Activated gamma-delta T cell (primary cell): ENCODE results near the gene ANGEL2.
"Not testable (repeated sequence)": the region's sequence is repeated elsewhere in the genome, so short reads cannot be mapped to it uniquely, and the experiment has no call there.

Experiments
- DNase-seq: peaks from one replicate; lab custom pipeline; 2025; lab: John Stamatoyannopoulos, UW

ANGEL2 gene

DNA sequence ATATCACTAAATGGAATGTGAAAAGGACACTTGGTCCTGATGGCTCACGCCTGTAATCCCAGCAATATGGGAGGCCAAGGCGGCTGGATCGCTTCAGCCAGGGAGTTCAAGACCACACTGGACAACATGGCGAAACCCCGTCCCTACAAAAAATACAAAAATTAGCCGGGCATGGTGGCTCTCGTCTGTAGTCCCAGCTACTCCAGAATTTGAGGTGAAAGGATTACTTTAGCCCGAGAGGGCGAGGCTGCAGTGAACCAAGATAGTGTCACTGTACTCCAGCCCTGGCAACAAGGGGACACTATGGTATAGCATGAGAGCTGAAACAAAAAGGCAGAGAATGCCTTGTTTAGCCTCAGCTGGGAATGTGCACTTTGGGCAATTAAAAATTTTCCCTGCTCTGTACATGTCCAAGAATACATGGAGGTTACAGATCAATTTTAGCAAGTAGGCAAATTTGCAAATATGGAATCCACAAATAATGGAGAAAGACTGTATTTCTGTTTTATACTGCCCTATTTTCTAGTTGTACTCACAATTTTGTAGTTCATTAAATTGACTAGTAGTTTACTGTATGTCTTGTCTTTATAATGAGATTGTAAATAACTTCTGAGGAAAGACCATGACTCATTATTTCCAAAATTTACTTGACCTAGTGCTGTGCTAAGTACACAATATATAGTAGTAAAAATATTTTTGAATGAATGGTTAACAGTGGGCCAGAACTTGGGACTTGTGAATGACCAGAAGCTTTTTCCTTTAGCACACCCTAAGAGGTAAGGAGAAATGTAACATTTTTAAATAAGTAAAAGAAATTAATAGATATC lies 2.0 kb upstream of the ANGEL2 start:
- no peak for DNase-seq

DNA sequence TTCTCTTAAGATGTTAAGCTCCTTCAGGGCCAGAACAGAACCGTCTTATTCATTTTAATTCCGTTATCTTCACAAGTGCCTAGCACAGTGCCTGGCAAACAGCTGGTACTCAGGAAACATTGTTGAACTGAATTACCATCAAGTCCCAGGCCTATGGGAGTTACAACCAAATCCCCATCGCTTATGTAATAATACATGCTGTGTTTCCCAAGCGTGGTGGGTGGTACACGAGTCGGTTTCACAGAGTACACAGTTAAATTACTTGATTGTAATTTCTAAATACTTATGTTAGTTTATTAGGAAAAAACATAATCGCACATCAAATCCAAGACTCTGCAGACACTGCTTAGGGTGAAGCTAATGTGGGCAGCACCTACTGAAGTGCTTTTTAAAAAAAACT lies 1.0 kb downstream of the ANGEL2 start:
- no peak for DNase-seq

DNA sequence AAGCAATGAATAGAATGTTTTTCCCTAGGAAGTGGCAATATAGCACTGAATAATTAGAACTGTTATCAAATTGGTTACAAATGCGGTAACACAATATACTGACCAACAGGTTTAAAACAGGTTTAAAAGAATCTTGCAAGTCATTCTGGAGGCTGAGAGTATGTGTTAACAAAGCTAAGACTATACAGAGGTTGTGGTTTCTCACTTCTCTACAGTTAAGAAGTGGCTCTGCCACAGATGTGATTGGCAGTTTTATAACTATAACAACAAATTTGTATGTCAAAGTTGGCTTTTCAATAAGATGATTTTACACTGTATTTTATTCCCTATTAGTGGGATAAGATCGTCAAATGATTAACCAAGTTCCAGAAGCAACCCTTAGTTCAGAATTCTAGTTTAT lies 7.1 kb downstream of the ANGEL2 start:
- DNase-seq, result no peak

GRCh38 chr1:213003256-213003655 lies 12.4 kb downstream of the ANGEL2 start:
- no peak for DNase-seq

- DNase-seq, result no peak
Measured at GRCh38 chr1:212994926-212995325, 20.7 kb downstream of the ANGEL2 start.

DNA sequence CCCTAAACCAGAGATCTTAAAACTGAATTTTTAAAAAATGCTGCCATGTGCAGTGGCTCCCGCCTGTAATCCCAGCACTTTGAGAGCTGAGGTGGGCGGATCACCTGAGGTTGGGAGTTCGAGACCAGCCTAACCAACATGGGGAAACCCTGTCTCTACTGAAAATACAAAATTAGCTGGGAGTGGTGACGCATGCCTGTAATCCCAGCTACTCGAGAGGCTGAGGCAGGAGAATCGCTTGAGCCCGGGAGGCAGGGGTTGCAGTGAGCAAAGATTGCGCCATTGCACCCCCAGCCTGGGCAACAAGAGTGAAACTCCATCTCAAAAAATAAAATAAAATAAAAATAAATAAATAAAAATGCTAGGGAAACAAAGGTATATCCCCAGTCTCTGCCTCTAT lies 21.7 kb downstream of the ANGEL2 start:
- not testable (repeated sequence) for DNase-seq

- DNase-seq, result no peak
Measured at GRCh38 chr1:212990276-212990675, 25.4 kb downstream of the ANGEL2 start.

- no peak for DNase-seq
Measured at GRCh38 chr1:212987702-212988322, 27.9 kb downstream of the ANGEL2 start.

DNA sequence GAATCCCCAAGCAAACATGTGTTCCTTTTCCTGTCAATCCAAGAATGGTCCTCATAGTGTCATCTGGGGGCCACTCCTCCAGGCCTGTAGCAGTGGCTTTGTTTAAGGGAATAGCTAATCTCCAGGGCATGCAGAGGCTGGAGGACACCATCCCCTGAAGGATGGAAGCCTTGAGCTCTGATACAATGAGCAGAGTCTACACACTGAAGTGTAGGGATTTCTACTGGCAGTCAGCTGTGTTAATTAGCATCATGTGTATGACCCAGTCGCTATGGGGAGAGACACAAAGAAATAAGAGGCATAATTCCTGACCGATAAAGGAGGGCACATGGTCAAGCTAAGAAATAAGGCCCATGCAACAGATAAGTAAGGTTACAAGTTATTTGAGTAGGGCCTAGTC lies 29.1 kb downstream of the ANGEL2 start:
- no peak for DNase-seq

- no peak for DNase-seq
Measured at GRCh38 chr1:212984522-212985291, 31.0 kb downstream of the ANGEL2 start.

DNA sequence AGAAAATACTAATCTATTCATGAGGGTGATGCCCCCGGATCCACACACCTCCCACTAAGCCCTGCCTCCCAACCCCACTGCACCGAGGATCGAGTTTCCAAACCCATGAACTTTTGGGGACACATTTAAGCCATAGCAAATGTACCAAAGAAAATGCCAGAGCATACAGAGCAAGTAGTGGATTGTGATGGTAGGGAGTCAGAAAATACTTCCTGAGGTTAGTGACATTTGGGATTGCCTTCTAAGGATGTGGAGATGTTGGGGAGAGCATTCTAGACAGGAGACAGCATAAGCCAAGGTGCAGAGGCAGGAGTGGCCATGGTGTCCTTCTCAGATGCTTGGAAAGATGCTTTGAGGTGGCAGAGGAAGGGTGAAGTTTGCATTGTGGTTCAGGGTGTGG lies 32.2 kb downstream of the ANGEL2 start:
- no peak for DNase-seq

- no peak for DNase-seq
Measured at GRCh38 chr1:212982430-212983152, 33.1 kb downstream of the ANGEL2 start.

GRCh38 chr1:212981571-212982328 lies 33.9 kb downstream of the ANGEL2 start:
- DNase-seq, result no peak

DNA sequence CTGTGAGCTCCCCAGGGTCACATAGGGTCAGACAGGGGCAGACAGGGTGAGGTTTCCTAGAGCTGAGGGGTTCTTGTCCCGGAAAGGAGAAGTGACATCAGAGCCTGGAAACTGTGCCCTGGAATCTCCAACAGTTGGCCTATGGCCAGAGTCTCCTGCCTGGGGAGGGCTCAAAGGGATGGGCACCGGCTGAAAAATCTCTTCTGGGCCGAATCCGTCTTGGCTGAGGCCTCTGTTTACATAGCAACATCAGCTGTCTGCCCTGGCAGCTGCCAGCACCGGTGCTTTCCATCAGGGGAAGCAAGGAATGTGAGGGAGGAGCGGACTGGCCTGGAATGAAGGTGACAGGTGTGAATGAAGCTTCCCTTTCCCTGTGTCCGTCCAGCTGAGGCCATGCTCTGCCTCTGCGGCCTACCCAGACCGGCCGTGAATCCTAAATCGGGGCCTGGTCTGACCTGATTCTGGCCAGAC lies 34.6 kb downstream of the ANGEL2 start:
- DNase-seq, result no peak

DNA sequence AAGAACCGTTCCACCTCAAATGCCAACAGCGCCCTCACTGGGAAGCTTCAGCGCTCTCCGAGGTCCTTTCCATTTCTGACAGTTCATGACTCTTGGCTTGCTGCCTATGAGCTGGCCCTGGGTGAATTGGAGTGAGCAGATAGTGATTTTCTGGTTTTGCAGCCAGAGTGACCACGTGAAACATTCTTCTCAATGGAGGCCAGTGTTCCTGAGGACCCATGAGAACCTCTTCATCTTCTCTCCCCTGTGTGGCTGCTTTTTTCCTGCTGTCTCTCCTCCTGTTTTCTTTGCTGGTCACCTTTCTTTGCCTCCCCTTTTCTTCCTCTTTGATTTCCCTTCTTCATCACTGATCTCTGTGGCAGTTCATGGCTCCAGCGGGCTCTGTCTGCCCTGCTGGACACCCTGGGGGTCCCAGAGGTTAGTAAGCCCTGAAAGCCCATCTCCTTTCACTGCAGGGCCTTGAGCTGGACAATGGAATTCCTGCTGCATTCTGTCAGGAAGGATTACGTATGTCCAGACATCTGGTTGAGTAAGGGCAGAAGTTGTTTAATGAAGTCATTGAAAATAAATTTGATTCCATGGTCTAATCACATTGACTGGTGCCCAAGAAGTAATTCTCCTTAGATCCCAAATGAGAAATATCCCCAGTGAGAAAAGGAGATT lies 35.4 kb downstream of the ANGEL2 start:
- no peak for DNase-seq

GRCh38 chr1:212979340-212980122 lies 36.1 kb downstream of the ANGEL2 start:
- no peak for DNase-seq

GRCh38 chr1:212977781-212978645 lies 37.7 kb downstream of the ANGEL2 start:
- DNase-seq, result no peak

- DNase-seq, result no peak
Measured at GRCh38 chr1:212976586-212976985, 39.1 kb downstream of the ANGEL2 start.
